Left lung (tissue), 10 donors: ENCODE results near the gene SFXN4. TPM values are rescaled to one million over a fixed set of nuclear protein-coding genes. Genes with fewer than 3 reads are reported as not detected.

ENCODE experiments used
- ATAC-seq: fragments of 200-7000 bp; cut with Tn5 transposase; one replicate; pipeline ENCODE4 v1.9.1; 2020; ENCODE audit warnings: moderate library complexity
- DNase-seq, 4 donors: peaks; one replicate each; pipeline ENCODE4 v3.0.0-alpha.2; 2013 to 2020
- H3K27ac ChIP-seq, 2 donors: fragments of 200-600 bp; sonication (generic) in 1 of 2; one replicate each; pipeline versions ENCODE4 v1.5.0 to v1.8.0; 2020 to 2021
- H3K27me3 ChIP-seq, 2 donors: fragments of 200-600 bp; sonication (generic) in 1 of 2; one replicate each; pipeline versions ENCODE4 v1.5.0 to v1.8.0; 2020 to 2021
- H3K36me3 ChIP-seq, 2 donors: fragments of 200-600 bp; sonication (generic) in 1 of 2; one replicate each; pipeline versions ENCODE4 v1.5.0 to v1.8.0; 2020 to 2021
- H3K4me1 ChIP-seq, 2 donors: fragments of 200-600 bp; one replicate each; pipeline ENCODE4 v1.8.0; 2021
- H3K4me3 ChIP-seq, 2 donors: fragments of 200-600 bp; sonication (generic) in 1 of 2; one replicate each; pipeline versions ENCODE4 v1.5.0 to v1.8.0; 2020 to 2021; ENCODE audit warnings: mild to moderate bottlenecking in 1 of 2
- H3K9me3 ChIP-seq, 2 donors: fragments of 200-600 bp; sonication (generic) in 1 of 2; one replicate each; pipeline versions ENCODE4 v1.5.0 to v1.8.0; 2020 to 2021
- intact Hi-C, 2 donors: fragments of 100-400 bp; cut with DNase I; formaldehyde crosslinking; loops; one replicate each; pipeline versions ENCODE4 v1.11.2 to v1.14.2; 2022
- polyA plus RNA-seq, 6 donors: library from polyadenylated mRNA; unstranded; fragments of 120-200 nt; gene quantifications; one replicate each; pipeline ENCODE4 v1.2.1, GENCODE V29; 2013; ENCODE audit not compliant: insufficient read length in 6 of 6
- total RNA-seq, 2 donors: library from RNA; stranded (reverse); fragmentation: NEBNext Ultra II Directional; extraction: Animal tissue kit (Norgen Biotek cat#: 25700); gene quantifications; one replicate each; pipeline ENCODE4 v1.2.1, GENCODE V29; 2021
- TF ChIP-seq, protein P1 (sequence below), 2 donors: fragments of 200-600 bp; sonication (generic) in 1 of 2; IDR thresholded peaks; one replicate each; pipeline versions ENCODE4 v1.5.0 to v1.8.0; 2021; ENCODE audit warnings: antibody characterized with exemption in 2 of 2
- donor health status: DM: no; HTN: yes; CAD: no.
- donor health status: DM: no; HTN: no; CAD: no.

The SFXN4 gene
- total and polyA plus RNA-seq, 8 donors = 13.2 to 34.2 (median 24.1) TPM

DNA sequence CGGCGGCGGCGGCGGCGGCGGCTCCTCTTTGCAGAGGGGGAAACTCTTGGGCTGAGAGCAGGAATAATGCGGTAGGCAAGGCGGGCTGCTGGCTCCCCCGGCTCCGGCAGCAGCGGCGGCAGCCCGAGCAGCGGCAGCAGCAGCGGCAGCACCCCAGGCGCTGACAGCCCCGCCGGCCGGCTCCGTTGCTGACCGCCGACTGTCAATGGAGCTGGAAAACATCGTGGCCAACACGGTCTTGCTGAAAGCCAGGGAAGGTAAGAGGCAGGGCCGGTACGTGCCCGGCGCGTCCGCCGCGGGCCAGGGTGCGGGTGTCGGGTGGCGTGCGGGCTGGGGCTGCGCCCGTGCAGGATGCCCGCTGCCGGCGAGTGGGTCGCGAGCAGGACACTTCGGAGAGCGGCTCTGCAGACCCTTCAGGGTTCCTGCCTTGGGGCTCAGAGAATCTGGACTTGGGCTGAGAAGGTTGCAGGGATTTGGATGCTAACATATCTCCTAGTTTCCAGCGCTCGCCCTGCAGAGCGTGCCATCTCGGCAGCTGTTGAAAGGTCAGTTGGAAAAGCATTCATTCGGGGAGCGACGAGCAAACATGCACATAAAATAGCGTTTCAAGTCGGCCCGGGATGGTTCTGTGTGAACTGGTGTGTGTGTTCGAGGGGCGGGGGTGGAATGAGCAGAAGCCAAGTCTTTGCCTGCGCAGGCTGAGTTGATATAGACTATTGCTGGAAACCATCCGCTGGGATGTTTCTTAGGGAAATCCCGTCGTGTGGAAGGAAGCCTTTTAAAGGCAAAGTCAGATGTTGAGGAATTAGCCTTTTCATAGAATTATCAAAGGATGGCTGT, 42.4 kb upstream of the SFXN4 start:
- H3K4me1 ChIP-seq = peaks cover 20 to 54% of the 10 kb centered on the region in 2 donors

DNA sequence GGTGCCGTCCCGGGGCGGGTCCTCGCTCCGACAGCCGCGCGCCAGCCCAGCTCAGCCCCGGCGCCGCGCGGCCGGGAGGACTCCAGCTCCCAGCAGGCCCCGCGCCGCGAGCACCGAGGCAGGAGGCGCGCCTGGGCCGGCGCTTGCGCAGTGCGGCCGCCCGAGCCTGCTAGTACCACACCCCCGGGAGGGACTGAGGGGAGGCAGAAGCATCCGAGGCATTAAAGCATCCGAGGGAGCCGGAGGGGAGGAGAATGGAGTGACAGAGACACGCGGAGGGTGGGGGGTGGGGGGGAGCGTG, 41.8 kb upstream of the SFXN4 start, which contains the start of gene GRK5:
Gene GRK5 (plus strand): TSS at position 206 of the 301 bp plus-strand sequence. CDS start 347 bp downstream, outside the sequence.
- Histone ChIP-seq H3K27me3 (peaks cover 0 to 16% of the 10 kb centered on the region in 2 donors), H3K27ac (peak within 1 kb of the TSS; percentile 94 to 97), H3K4me3 (peak within 1 kb of the TSS; percentile 91 to 94), H3K36me3 (no peaks in the 10 kb centered on the region), H3K9me3 (no peaks in the 10 kb centered on the region), H3K4me1 (peaks cover 17 to 47% of the 10 kb centered on the region in 2 donors)
- TF ChIP-seq, protein P1, sequence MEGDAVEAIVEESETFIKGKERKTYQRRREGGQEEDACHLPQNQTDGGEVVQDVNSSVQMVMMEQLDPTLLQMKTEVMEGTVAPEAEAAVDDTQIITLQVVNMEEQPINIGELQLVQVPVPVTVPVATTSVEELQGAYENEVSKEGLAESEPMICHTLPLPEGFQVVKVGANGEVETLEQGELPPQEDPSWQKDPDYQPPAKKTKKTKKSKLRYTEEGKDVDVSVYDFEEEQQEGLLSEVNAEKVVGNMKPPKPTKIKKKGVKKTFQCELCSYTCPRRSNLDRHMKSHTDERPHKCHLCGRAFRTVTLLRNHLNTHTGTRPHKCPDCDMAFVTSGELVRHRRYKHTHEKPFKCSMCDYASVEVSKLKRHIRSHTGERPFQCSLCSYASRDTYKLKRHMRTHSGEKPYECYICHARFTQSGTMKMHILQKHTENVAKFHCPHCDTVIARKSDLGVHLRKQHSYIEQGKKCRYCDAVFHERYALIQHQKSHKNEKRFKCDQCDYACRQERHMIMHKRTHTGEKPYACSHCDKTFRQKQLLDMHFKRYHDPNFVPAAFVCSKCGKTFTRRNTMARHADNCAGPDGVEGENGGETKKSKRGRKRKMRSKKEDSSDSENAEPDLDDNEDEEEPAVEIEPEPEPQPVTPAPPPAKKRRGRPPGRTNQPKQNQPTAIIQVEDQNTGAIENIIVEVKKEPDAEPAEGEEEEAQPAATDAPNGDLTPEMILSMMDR (IDR thresholded peaks at IDR 0.05) = no peak
- DNase-seq = peak; percentile 95 to 99 (median 97)
- peak; percentile 94 for ATAC-seq
- intact Hi-C loops = loop anchor here in 1 of 2 donors (10.0 kb wide), 3 partner anchors 77 to 237 kb away; no protein-coding TSS in a partner anchor

More for the DNA sequence above, 42.4 kb upstream of the SFXN4 start:
- H3K27ac ChIP-seq = peak overlapping the region; percentile 69 to 97
- no peaks in the 10 kb centered on the region for H3K9me3 ChIP-seq
- peak overlapping the region; percentile 91 to 94 for H3K4me3 ChIP-seq
- H3K27me3 ChIP-seq = peaks cover 0 to 16% of the 10 kb centered on the region in 2 donors
- peak in 3 of 4 donors; percentile 37 to 88 (median 67) for DNase-seq
- no peaks in the 10 kb centered on the region for H3K36me3 ChIP-seq
- peak; percentile 12 for ATAC-seq
- intact Hi-C loops = loop anchor here in 1 of 2 donors (10.0 kb wide), 3 partner anchors 77 to 237 kb away; no protein-coding TSS in a partner anchor
- TF ChIP-seq, protein P1 (IDR thresholded peaks at IDR 0.05) = no peak

GRCh38 chr10:119206603-119207365, 41.3 kb upstream of the SFXN4 start:
- Histone ChIP-seq H3K9me3 (no peaks in the 10 kb centered on the region), H3K27ac (peak overlapping the region; percentile 94 to 97), H3K27me3 (peaks cover 0 to 16% of the 10 kb centered on the region in 2 donors), H3K4me1 (peaks cover 12 to 42% of the 10 kb centered on the region in 2 donors), H3K36me3 (no peaks in the 10 kb centered on the region), H3K4me3 (peak overlapping the region; percentile 91 to 94)
- intact Hi-C loops = loop anchor here in 1 of 2 donors (10.0 kb wide), 3 partner anchors 78 to 238 kb away; no protein-coding TSS in a partner anchor
- DNase-seq = peak; percentile 66 to 92 (median 84)
- TF ChIP-seq, protein P1 (IDR thresholded peaks at IDR 0.05) = peak; percentile 75
- peak; percentile 73 for ATAC-seq

DNA sequence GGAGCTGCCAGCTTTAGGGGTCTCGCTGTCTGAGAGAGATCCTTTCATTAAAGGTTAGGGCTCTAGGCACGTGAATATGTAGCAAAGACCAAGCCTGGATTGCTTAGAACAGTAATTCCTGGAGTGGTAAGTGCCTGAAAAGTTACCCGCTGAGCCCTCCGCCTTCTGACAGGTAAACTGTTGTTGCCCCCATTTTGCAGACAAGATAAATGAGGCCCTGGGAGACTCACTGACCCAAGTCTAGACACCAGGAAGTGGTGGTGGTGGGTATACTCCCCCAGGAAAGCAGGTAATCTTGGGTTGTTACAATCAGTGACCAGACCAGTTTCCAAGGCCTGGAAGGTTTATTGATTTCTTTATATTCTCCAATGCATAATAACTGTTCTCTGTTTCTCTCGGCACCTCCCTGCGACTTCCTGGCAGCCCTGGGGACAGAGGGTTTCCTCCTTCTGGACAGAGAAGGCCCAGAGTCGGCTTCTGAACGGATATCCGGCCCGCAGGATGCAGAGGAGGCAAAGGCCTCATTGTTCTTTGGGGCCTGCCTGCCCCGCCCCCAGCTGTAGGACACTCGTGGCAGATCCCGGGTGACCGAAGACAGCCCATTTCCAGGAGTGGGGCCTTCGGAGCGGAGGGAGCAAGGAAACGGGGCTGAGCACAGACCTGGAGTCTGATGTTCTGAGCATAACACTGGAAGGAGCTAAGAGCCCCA, 40.5 kb upstream of the SFXN4 start:
- peak overlapping the region; percentile 91 to 94 for H3K4me3 ChIP-seq
- TF ChIP-seq, protein P1 (IDR thresholded peaks at IDR 0.05) = no peak
- ATAC-seq = peak; percentile 4
- peak overlapping the region; percentile 94 to 97 for H3K27ac ChIP-seq
- no peaks in the 10 kb centered on the region for H3K9me3 ChIP-seq
- intact Hi-C loops = loop anchor here in 1 of 2 donors (10.0 kb wide), 3 partner anchors 79 to 239 kb away; no protein-coding TSS in a partner anchor
- no peaks in the 10 kb centered on the region for H3K36me3 ChIP-seq
- peaks cover 0 to 16% of the 10 kb centered on the region in 2 donors for H3K27me3 ChIP-seq
- DNase-seq = peak in 3 of 4 donors; percentile 37 to 89 (median 71)
- peaks cover 11 to 37% of the 10 kb centered on the region in 2 donors for H3K4me1 ChIP-seq
